ENCODE data around the gene MMP11.
A peak's percentile ranks its signal among the peaks of the same experiment; 100 is the strongest.

Gene MMP11

DNA sequence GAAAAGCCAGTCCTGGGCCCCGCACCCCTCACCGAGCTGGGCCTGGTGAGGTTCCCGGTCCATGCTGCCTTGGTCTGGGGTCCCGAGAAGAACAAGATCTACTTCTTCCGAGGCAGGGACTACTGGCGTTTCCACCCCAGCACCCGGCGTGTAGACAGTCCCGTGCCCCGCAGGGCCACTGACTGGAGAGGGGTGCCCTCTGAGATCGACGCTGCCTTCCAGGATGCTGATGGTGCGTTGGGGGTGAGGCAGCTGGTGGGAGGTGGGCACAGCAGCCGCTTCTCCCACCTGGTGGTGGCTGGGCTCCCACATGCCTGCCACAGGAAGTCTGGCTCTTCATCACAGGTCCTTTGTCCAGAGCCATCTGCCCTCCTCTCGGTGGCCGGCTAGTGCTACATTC, 9.6 kb downstream of the MMP11 start:
- no peak for DNase-seq

DNA sequence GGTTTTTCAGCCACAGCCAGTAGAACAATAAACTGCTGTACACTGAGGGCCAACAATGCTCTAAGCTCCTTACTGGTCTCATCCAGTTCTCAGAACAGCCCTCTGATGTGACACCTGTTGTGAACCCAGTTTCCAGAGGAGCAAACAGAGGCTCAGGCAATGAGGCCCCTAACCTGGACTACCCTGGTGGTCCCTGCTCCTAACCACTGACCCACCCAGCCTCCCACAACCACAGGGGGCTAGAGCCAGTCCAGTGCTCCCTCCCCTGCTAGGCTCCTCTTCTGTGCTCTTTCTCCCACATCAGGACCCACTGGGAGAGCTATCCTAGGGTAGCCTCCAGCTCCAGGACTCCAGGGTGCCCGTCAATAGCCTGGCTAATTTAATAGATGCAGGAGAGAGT, 10.1 kb downstream of the MMP11 start:
- no peak for DNase-seq

DNA sequence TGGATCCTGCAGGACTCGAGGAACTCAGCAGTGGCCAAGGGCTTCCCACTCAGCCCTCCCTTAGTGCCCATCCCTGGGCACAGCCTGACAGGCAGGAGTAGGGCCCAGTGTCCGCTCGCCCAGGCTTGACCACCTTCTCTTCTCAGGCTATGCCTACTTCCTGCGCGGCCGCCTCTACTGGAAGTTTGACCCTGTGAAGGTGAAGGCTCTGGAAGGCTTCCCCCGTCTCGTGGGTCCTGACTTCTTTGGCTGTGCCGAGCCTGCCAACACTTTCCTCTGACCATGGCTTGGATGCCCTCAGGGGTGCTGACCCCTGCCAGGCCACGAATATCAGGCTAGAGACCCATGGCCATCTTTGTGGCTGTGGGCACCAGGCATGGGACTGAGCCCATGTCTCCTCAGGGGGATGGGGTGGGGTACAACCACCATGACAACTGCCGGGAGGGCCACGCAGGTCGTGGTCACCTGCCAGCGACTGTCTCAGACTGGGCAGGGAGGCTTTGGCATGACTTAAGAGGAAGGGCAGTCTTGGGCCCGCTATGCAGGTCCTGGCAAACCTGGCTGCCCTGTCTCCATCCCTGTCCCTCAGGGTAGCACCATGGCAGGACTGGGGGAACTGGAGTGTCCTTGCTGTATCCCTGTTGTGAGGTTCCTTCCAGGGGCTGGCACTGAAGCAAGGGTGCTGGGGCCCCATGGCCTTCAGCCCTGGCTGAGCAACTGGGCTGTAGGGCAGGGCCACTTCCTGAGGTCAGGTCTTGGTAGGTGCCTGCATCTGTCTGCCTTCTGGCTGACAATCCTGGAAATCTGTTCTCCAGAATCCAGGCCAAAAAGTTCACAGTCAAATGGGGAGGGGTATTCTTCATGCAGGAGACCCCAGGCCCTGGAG, 10.9 kb downstream of the MMP11 start:
- no peak for DNase-seq

DNA sequence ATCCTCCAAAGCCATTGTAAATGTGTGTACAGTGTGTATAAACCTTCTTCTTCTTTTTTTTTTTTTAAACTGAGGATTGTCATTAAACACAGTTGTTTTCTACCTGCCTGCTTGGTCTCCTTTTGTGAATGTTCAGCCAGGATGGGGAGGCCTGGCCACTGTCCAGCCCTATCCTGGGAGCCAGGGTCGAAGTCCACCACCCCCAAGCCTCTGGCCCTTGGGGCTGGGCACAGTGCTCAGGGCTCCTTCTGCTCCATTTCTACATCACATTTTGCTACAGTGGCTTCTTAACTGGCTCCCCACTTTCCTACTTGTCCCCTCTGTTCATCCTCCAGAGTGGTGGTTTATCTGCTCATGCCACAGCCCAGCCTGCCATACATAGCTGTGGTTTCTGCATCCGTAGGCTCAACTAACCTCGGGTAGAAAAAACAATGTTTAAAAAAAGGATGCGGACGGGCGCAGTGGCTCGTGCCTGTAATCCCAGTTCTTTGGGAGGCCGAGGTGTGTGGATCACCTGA, 11.6 kb downstream of the MMP11 start:
- DNase-seq = no peak

DNA sequence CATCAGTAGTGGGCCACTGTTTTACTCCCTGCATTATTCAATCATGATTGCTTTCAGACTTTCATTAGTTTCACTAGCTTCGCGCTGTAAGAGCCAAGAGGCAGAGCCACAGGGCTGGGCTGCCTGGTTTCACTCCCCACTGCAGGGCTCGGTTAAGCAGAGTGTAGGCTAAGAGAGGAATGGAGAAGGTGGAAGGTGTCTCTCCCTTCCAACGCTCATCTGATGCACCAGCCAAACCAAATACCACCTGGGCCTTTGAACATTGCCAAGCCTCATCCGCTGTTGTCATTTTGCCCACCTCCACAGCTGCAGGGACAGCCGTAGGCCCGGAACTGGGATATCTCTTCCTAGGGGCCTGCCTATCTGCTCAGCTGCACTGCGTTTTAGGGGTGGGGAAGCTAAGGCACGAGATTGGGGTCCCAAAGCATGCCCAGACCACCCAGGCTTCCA, 13.6 kb downstream of the MMP11 start:
- DNase-seq = no peak

DNA sequence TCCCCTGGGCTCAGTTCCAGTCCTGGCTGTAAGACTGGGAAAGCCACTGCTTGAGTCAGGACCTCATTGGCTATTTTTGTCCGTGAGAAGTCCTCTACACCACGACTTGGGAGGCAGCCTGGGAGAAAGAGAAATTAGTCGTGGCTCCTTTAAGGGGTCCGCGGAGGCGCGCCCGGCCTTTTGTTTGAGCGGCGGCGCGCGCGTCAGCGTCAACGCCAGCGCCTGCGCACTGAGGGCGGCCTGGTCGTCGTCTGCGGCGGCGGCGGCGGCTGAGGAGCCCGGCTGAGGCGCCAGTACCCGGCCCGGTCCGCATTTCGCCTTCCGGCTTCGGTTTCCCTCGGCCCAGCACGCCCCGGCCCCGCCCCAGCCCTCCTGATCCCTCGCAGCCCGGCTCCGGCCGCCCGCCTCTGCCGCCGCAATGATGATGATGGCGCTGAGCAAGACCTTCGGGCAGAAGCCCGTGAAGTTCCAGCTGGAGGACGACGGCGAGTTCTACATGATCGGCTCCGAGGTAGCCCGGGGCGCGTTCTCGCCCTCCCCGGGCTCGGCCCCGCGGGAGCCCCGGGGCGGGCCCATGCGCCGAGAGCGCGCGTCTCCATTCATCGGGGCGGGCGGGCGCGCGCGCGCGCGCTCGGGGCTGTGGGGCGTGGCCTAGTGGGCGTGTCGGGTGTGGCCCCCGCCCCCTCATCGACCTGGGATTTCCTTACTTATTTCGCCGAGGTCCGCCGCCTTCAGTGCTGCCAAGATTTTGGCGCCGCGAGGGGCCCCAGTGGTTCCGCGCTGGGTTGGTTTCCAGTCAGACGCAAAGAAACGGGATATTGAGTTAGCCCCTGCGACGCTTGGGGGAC, 14.3 kb downstream of the MMP11 start, which contains the start of gene SMARCB1:
Gene SMARCB1, plus strand, starts transcription at position 215 of the 848 bp plus-strand sequence. Its CDS starts 204 bp downstream, at position 419.
- DNase-seq = peak; percentile 89

DNA sequence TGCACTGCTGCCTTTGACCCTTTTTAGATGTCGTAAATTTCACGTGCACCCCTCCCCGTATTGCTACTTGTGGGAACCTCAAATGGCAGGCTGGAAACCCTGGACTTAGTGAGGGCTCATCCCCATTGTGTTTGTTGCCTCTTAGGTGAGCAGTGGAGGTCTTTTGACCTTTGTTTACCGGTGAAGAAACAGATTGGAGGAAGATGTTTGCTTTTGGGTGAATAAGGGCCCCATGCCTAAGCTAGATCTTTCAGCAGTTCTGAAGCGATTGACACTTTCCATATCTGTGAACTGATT, 14.9 kb downstream of the MMP11 start:
- no peak for DNase-seq

DNA sequence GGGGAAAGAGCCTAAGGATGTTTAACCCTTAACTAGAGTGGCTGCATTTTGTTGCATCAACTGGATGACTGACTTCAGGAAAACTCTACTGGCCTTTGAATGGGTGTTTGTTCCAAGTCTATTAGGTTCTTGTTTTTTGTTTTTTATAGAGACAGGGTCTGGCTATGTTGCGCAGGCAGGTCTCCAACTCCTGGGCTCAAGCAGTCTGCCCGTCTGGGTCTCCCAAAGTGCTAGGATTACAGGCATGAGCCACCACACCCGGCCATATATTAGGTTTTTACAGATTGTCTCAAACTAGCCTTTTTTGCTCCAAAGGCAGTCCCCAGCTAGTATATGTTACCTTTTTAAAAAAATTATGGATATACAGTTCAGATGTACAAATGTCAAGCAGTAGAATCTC, 15.3 kb downstream of the MMP11 start:
- no peak for DNase-seq

DNA sequence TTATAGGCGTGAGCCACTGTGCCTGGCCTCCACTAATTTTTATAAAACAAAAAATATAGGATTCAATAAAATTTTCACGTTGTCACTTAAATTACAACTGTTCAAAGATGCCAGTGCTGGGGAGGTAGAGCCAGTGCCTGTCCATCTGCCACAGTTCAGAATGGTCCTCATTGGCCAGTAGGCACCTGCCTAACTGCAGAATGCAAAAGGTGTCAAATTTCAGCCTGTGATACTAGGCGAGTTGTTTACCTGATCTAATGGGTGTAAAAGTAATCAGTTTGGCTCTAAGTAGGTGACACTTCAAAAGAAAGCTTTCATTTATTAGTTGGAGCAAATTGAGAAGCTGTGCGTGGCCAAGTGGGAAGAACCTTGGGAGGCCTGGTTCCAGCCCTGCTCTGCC, 16.5 kb downstream of the MMP11 start:
- no peak for DNase-seq

DNA sequence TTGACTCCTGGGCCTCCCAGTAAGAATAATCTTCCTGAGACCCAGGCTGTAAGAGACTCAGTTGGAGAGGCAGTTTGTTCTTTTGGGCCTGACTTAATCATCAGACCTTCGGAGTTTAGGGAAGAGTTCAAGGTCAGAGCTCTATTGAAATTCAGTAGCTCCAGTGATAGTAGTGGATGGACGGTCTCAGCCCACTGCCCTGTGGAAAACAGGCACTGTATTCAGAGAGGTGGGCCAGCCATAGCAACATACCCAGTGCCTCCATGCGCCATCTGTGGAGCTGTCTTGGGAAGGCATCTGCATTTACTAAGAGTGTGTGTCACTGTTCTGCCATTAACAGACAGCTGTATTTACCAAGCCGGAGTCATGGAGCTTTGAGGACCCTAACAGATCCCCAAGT, 17.0 kb downstream of the MMP11 start:
- DNase-seq = no peak

DNA sequence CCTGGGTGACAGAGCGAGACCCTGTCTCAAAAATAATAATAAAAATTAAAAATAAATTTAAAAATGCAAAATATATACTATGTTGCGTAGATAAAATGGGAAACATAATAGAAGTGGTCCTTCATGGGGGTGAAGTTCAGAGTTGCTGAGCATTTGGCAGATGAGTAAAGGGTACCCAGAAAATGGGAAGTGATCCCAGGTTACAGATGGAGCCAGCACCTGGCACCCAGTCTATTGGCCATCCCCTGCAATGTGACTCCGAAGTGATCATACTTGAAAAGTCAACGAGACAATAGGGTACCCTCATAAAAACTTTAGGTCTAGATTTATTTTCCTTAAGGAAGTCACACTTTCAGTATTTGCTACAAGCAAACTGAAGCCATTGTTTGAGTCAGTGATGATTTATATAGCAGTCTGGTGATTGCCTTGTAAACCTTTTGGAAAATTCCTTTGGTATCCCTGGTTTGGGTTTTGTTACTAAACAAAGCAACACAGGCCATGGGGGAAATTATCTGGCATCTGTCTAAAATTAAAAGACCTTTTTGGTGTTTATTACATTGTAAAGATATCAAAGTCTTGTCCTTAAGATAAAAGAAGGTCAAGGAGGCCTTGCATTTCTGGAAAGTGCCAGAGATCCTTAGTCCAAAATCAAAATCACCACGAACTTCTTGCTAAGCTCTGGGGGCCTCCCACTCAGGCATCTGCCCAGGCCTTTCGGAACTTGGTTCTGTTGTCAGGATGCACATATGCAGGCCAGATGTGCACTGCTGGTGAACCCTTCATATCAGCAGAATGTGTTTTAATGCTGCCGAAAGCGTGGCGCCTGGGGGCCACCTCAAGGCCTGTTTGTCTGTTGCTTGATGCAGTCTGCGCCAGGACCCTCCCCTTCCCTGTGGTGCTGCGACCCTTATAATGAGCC, 18.4 kb downstream of the MMP11 start:
- DNase-seq = no peak

DNA sequence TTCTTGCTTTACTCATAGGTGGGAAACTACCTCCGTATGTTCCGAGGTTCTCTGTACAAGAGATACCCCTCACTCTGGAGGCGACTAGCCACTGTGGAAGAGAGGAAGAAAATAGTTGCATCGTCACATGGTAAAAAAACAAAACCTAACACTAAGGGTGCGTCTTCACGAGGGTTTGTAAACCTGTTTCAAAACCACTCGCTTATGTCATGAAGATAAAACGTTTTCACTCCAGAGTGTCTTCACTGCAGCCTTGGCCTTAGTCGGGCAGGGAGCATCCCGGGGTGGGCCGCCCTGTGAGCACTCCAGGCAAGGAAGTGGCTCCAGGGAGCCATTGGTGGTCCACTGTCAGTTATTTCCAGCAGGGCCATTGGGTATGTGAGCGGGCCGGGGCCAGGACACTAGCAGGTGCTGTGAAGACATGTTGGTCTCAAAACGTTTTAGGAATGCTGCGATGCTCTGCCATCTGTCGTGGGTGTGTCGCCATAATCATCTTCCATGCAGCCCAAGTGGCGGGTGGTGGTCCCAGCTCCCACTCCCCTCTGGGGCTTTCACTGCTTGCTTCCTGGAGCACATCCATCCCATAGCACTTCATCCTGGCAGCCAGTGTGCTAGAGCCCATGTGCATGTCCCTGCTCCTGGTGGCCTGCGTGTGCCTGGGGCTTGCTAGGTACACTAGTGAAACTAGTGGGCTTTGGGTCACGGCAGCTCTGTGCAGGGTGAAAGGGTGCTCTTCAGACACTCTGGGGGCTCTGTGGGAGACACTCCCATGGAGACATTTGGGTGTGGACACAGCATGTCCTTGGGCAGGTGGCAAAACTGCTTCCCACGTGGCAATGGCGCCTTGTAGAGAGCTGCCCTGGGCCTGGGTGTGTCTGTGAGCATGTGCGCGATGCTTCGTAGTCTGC, 19.3 kb downstream of the MMP11 start:
- DNase-seq = no peak

DNA sequence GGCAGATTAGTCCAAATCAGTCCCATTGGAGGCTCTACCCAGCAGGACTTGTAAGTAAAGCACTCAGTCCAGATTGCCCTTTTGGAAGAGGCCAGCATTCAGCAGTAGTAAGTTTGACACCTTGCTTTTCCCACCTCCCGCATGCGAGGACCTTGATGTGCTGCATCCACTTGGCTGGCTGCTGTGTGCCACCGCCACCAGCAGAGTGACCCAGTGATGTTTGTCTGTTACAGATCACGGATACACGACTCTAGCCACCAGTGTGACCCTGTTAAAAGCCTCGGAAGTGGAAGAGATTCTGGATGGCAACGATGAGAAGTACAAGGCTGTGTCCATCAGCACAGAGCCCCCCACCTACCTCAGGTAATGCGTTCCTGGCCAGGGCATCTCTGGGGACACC, 20.7 kb downstream of the MMP11 start:
- no peak for DNase-seq

DNA sequence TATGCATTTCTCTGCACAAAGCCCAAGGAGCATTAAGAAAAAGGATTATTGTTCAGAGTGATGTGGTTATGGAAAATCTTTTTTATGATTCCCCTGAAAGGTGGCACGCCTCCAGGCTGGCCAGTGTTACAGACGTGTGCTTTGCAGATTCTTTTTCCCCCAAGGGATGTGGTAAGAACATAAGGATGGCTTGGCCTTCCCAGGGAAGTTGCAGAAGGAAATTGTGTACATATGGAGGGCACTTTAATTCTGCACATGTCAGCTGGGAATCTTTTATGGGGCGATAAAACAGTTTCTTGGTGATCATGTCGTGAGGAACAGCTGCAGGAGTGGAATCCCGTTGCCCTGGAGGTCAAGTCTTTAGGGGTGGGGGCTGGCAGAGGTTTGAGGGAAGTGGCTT, 23.8 kb downstream of the MMP11 start:
- no peak for DNase-seq

DNA sequence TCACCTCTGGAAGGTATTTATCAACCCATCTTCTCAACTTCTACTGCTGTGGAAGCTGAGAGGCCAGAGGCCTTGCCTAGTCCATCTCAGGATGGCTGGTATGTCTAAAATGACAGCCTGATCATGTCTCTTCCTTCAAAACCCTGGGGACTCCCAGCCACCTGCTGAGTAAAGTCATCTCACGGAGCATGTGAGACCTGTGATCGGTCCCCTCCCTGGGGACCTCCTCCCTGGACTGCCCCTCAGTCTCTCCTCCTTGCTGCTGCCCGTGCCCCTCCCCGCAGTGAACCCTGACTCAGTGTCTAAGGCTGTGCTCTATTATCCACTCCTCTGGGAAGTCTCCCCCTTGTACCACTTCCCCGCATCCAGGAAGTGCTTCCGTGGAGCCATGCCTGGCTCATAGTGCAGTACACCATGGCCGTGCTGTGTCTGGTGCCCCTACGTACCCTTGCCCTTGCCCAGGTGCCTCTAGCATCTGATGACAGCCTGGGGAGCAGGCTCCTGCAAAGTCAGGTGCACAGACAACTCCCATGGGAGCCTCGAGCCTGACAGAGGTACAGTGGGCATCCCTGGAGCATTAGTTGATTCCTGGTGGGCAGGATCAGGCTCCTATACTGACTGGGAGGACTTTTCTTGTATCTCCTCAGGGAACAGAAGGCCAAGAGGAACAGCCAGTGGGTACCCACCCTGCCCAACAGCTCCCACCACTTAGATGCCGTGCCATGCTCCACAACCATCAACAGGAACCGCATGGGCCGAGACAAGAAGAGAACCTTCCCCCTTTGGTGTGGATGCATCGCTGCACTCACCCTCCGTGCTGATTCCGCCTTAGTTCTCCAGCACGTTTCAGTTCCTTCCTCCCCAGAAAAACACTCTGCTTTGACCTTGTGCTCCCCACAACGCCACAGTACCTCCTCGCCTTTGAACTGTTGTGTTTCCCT, 27.9 kb downstream of the MMP11 start:
- no peak for DNase-seq

DNA sequence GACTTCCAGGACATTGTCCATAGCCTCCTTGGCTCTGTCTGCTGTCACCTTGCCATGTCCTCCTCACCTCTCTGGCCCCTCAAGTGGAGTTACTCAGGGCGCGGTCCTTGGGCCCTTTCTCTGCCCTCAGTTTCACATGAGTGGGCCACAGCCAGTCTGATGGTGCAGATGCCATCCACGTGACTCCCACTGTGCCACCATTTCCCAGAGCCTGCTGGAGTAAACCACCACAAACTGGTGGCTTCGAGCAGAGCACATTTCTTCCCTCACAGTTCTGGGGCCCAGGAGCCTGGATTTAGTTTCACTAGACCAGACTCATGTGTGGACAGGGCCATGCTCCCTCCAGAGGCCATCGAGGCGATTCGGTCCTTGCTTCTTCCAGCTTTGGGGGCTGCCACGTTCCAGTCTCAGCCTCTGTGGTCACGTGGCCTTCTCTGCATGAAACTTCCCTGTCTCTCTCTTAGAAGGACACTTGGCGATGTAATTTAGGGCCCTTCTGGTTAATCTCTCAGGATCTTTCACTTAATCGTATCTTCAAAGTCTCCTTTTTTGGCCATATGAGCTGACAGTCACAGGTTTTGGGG, 28.7 kb downstream of the MMP11 start:
- DNase-seq = no peak

DNA sequence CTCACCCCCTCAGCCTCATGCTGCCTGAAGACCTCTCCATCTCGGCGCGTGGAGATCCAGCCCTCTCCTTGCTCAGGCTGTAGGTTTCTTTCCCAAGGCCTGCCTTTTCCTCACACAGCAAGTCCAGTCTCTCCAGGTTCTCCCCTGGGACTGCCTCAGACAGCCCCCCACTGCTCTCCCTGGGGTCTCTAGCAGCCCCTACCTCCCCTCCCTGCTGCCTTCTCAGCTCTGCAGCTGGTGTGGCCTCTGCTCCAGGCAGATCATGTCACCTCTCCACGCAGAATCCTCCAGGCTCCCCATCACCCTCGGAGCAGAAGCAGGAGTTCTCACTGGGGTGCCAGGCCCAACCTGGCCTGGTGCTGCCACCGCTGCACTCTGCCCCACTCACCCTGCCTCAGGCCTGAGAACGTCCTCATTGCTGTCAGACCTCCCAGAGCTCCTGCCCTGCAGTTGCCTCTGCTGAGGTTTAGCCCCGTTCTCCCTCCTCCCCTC, 29.3 kb downstream of the MMP11 start:
- DNase-seq = no peak

DNA sequence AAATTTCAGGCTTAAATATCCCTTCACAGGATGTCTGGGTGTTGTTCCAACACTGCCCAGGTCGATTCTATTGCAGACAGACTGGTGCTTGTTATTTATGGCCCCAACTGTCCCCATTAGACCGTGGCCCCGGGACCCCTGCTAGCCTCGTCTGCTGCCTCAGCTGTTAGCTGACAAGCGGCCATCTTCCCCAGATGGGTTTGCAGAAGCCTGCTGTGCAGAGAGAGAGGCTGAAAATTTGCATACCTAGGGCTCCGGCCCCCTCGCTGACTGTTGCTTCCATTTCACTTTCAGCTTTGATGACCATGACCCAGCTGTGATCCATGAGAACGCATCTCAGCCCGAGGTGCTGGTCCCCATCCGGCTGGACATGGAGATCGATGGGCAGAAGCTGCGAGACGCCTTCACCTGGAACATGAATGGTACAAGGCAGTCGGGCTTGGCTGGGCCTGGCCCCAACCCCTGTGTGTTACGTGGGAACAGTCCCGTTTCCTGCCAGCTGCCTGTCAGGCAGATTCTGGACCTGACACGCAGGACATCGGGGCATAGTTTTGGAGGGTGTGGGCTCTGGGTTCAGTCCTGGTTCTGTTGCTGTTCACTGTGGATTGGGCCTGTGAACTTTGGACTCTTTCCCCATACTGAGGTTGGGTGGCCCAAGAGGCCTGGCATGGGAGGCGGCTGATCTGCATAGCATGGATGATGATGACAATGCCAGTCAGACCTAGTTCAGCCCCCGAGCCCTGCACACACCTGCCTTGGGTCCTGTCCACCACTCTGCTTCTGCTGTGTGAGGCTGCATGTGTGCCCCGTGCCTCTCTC, 30.6 kb downstream of the MMP11 start:
- DNase-seq = no peak

DNA sequence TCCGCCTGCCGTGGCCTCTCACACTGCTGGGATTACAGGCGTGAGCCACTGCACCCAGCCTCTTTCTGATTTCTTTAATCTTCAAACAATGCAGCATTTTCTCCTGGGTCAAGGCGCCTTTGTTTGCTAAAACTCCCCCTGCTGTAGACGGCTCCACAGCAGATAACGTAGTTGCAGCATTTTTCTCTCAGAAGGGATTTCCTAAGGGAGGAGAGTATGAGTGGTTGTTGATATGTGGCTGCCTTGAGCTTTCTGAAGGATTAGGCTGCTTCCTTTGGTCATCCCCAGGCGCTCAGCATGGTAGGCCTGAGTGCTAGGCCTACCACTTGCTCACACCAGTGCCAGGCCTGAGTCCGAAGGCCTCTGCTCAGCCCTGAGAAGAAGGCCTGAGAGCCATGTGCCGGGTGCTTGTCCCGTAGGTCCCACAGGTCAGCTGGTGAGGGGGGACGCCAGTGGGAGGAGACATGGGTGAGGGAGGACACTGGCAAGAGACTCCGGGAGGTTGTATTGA, 32.2 kb downstream of the MMP11 start:
- DNase-seq = no peak
